HUES64 (cell line): Measurements from ENCODE around the gene LTBP2.

Experiments
- H3K27ac ChIP-seq: 2 replicates; pipeline ENCODE4 v1.7.0; 2013; ENCODE audit warnings: low read depth, low read length, inconsistent platforms
- H3K27me3 ChIP-seq: 2 replicates; pipeline ENCODE4 v1.6.1; 2013; ENCODE audit warnings: mild to moderate bottlenecking, low read length; ENCODE audit not compliant: insufficient read depth
- H3K36me3 ChIP-seq: 2 replicates; pipeline ENCODE4 v1.6.1; 2013; ENCODE audit warnings: mild to moderate bottlenecking, low read length; ENCODE audit not compliant: insufficient read depth
- H3K4me1 ChIP-seq: 2 replicates; pipeline ENCODE4 v1.6.1; 2013; ENCODE audit warnings: mild to moderate bottlenecking, low read length, moderate library complexity; ENCODE audit not compliant: insufficient read depth
- H3K4me3 ChIP-seq: 2 replicates; pipeline ENCODE4 v1.5.1; 2013; ENCODE audit warnings: mild to moderate bottlenecking, low read length, moderate library complexity
- H3K9ac ChIP-seq: 2 replicates; pipeline ENCODE4 v1.6.1; 2013; ENCODE audit warnings: mild to moderate bottlenecking, low read depth, low read length
- H3K9me3 ChIP-seq: 2 replicates; pipeline ENCODE4 v1.6.1; 2013; ENCODE audit warnings: low read depth, low read length; ENCODE audit not compliant: insufficient read depth
- WGBS: fragments of 150-250, 120-280 bp; methylation state at CpG from one replicate; pipeline ENCODE4 v1.1.7; 2013; ENCODE audit warnings: missing lambda C conversion rate; 5-methylcytosine and 5-hydroxymethylcytosine counted together

LTBP2 gene

GRCh38 chr14:74488786-74489397 is 123.1 kb downstream of the LTBP2 start:
- H3K9ac ChIP-seq, result no peak overlapping the region
- H3K4me1 ChIP-seq, result peaks cover 15% of the 10 kb centered on the region
- no peaks in the 10 kb centered on the region for H3K9me3 ChIP-seq
- H3K27me3 ChIP-seq, result no peaks in the 10 kb centered on the region
- H3K27ac ChIP-seq, result no peak overlapping the region
- H3K4me3 ChIP-seq, result no peak overlapping the region
- H3K36me3 ChIP-seq, result peaks cover 23% of the 10 kb centered on the region

GRCh38 chr14:74486164-74486563 is 125.9 kb downstream of the LTBP2 start:
- Histone ChIP-seq H3K9ac (no peak overlapping the region), H3K36me3 (peaks cover 51% of the 10 kb centered on the region), H3K27ac (no peak overlapping the region), H3K27me3 (no peaks in the 10 kb centered on the region), H3K9me3 (no peaks in the 10 kb centered on the region), H3K4me3 (no peak overlapping the region), H3K4me1 (peaks cover 9% of the 10 kb centered on the region; the same call in 1 of the 2 replicates)
- WGBS, result 99% methylated on average over 3 of the region's 3 CpGs

- H3K27ac ChIP-seq, result no peak overlapping the region
- H3K9ac ChIP-seq, result no peak overlapping the region
- H3K27me3 ChIP-seq, result no peaks in the 10 kb centered on the region
- no peaks in the 10 kb centered on the region for H3K9me3 ChIP-seq
- H3K4me1 ChIP-seq, result 0 out of 2 replicates have a peak, but pooled peaks cover 4% of the 10 kb centered on the region
- peaks cover 77% of the 10 kb centered on the region for H3K36me3 ChIP-seq
- no peak overlapping the region for H3K4me3 ChIP-seq
These were observed 128.7 kb downstream of the LTBP2 start for GRCh38 chr14:74483321-74483720.

- Histone ChIP-seq H3K4me1 (0 out of 2 replicates have a peak, but pooled peaks cover 10% of the 10 kb centered on the region), H3K9me3 (no peaks in the 10 kb centered on the region), H3K27ac (no peak overlapping the region), H3K36me3 (peaks cover 84% of the 10 kb centered on the region), H3K9ac (no peak overlapping the region), H3K27me3 (no peaks in the 10 kb centered on the region), H3K4me3 (no peak overlapping the region)
- WGBS, result 85% methylated on average over 3 of the region's 3 CpGs
These were observed 129.5 kb downstream of the LTBP2 start for GRCh38 chr14:74482571-74482970.

- H3K27ac ChIP-seq, result no peak overlapping the region
- 0 out of 2 replicates have a peak, but pooled peaks cover 6% of the 10 kb centered on the region for H3K4me1 ChIP-seq
- no peak overlapping the region for H3K9ac ChIP-seq
- no peak overlapping the region for H3K4me3 ChIP-seq
- H3K36me3 ChIP-seq, result peaks cover 83% of the 10 kb centered on the region
- H3K27me3 ChIP-seq, result no peaks in the 10 kb centered on the region
- no peaks in the 10 kb centered on the region for H3K9me3 ChIP-seq
- 90% methylated on average over 4 of the region's 4 CpGs for WGBS
These were observed 132.0 kb downstream of the LTBP2 start for GRCh38 chr14:74480046-74480445.

GRCh38 chr14:74478996-74479635 is 132.9 kb downstream of the LTBP2 start:
- Histone ChIP-seq H3K9ac (no peak overlapping the region), H3K4me3 (no peak overlapping the region), H3K27me3 (no peaks in the 10 kb centered on the region), H3K27ac (no peak overlapping the region), H3K4me1 (0 out of 2 replicates have a peak, but pooled peaks cover 6% of the 10 kb centered on the region), H3K9me3 (no peaks in the 10 kb centered on the region), H3K36me3 (peaks cover 79% of the 10 kb centered on the region)
- WGBS, result 96% methylated on average over 2 of the region's 2 CpGs

- Histone ChIP-seq H3K9ac (no peak overlapping the region), H3K27ac (no peak overlapping the region), H3K4me3 (no peak overlapping the region), H3K4me1 (0 out of 2 replicates have a peak, but pooled peaks cover 6% of the 10 kb centered on the region), H3K36me3 (peaks cover 54% of the 10 kb centered on the region), H3K9me3 (no peaks in the 10 kb centered on the region), H3K27me3 (no peaks in the 10 kb centered on the region)
- 91% methylated on average over 3 of the region's 3 CpGs for WGBS
These were observed 135.4 kb downstream of the LTBP2 start for GRCh38 chr14:74476607-74477006.

GRCh38 chr14:74476107-74476506 is 135.9 kb downstream of the LTBP2 start:
- H3K4me1 ChIP-seq, result 0 out of 2 replicates have a peak, but pooled peaks cover 6% of the 10 kb centered on the region
- H3K27ac ChIP-seq, result no peak overlapping the region
- no peaks in the 10 kb centered on the region for H3K27me3 ChIP-seq
- H3K9ac ChIP-seq, result no peak overlapping the region
- H3K9me3 ChIP-seq, result no peaks in the 10 kb centered on the region
- WGBS, result 94% methylated on average over 4 of the region's 4 CpGs
- H3K4me3 ChIP-seq, result no peak overlapping the region
- peaks cover 49% of the 10 kb centered on the region for H3K36me3 ChIP-seq

- 93% methylated on average over 3 of the region's 3 CpGs for WGBS
- H3K4me1 ChIP-seq, result 0 out of 2 replicates have a peak, but pooled peaks cover 6% of the 10 kb centered on the region
- H3K27me3 ChIP-seq, result no peaks in the 10 kb centered on the region
- H3K4me3 ChIP-seq, result no peak overlapping the region
- H3K36me3 ChIP-seq, result peaks cover 45% of the 10 kb centered on the region
- no peak overlapping the region for H3K9ac ChIP-seq
- H3K9me3 ChIP-seq, result no peaks in the 10 kb centered on the region
- no peak overlapping the region for H3K27ac ChIP-seq
These were observed 136.4 kb downstream of the LTBP2 start for GRCh38 chr14:74475678-74476077.

GRCh38 chr14:74474376-74474775 is 137.7 kb downstream of the LTBP2 start:
- no peaks in the 10 kb centered on the region for H3K9me3 ChIP-seq
- no peaks in the 10 kb centered on the region for H3K27me3 ChIP-seq
- no peak overlapping the region for H3K27ac ChIP-seq
- H3K9ac ChIP-seq, result no peak overlapping the region
- 0 out of 2 replicates have a peak, but pooled peaks cover 6% of the 10 kb centered on the region for H3K4me1 ChIP-seq
- peaks cover 32% of the 10 kb centered on the region for H3K36me3 ChIP-seq
- H3K4me3 ChIP-seq, result no peak overlapping the region
- 83% methylated on average over 2 of the region's 2 CpGs for WGBS

GRCh38 chr14:74472601-74473000 is 139.4 kb downstream of the LTBP2 start:
- Histone ChIP-seq H3K36me3 (peaks cover 16% of the 10 kb centered on the region), H3K9me3 (no peaks in the 10 kb centered on the region), H3K27me3 (no peaks in the 10 kb centered on the region), H3K4me3 (no peak overlapping the region), H3K4me1 (no peaks in the 10 kb centered on the region), H3K27ac (no peak overlapping the region), H3K9ac (no peak overlapping the region)
- WGBS, result 85% methylated on average over 1 of the region's 2 CpGs
